ENCODE results near the gene DNAAF1. TPM values are rescaled to one million over a fixed set of nuclear protein-coding genes. Genes with fewer than 3 reads are reported as not detected.
"Not testable (repeated sequence)": the region's sequence is repeated elsewhere in the genome, so short reads cannot be mapped to it uniquely, and the experiment has no call there.

The DNAAF1 gene
- polyA plus RNA-seq, 1 donor (not counting 4 experiments of a cell fraction or from before 2014, with no cell fraction given): 0.01 TPM

- FAIRE-seq: no peak
- no peaks in the 10 kb centered on the region for H3K27me3 ChIP-seq (ENCODE audit: control insufficient read depth, extremely low read depth, insufficient read depth, low read length)
- H4K20me1 ChIP-seq (ENCODE audit: control insufficient read depth, extremely low read depth, insufficient read depth, low read length): no peaks in the 10 kb centered on the region
- H3K9me3 ChIP-seq (ENCODE audit: control insufficient read depth, low read depth, low read length): no peaks in the 10 kb centered on the region
- no peak overlapping the region for H3K27ac ChIP-seq (ENCODE audit: control insufficient read depth, insufficient read depth, low read length)
- H3K36me3 ChIP-seq (ENCODE audit: control insufficient read depth in 2 of 2, extremely low read depth in 1 of 2, insufficient read depth in 2 of 2, low read length in 2 of 2): no peaks in the 10 kb centered on the region
- H3K4me2 ChIP-seq (ENCODE audit: control insufficient read depth, extremely low read depth, insufficient read depth, low read depth, low read length): no peak overlapping the region
- TF ChIP-seq EZH2 (IDR thresholded peaks at IDR 0.05; ENCODE audit: low read length): no peak
- no peak for TF ChIP-seq CTCF (optimal IDR thresholded peaks at IDR 0.05 in 1 of 3, IDR thresholded peaks at IDR 0.05 in 1 of 3, conservative IDR thresholded peaks at IDR 0.05 in 1 of 3; ENCODE audit: extremely low read depth in 1 of 3, insufficient read depth in 2 of 3, low read length in 3 of 3)
- H3K4me1 ChIP-seq (ENCODE audit: control insufficient read depth, extremely low read depth, insufficient read depth, low read length): peaks cover 34% of the 10 kb centered on the region
- DNase-seq (ENCODE audit: low read depth, low spot score): no peak
- H3K9me1 ChIP-seq (ENCODE audit: control insufficient read depth, extremely low read depth, insufficient read depth, low read length): no peaks in the 10 kb centered on the region
- no peak overlapping the region for H3K4me3 ChIP-seq (ENCODE audit: control insufficient read depth in 2 of 3, extremely low read depth in 1 of 3, insufficient read depth in 2 of 3, low read depth in 1 of 3, low read length in 3 of 3)
- dilution Hi-C loops (cut with MboI; ENCODE audit: extremely low pct_ligation_motif_present, low sequenced_read_pairs): no loop called here
- H3K9ac ChIP-seq (ENCODE audit: control insufficient read depth, extremely low read depth, insufficient read depth, low read length): no peak overlapping the region
- H3K79me2 ChIP-seq (ENCODE audit: control insufficient read depth, insufficient read depth, low read length): no peaks in the 10 kb centered on the region
- no peak overlapping the region for H2AFZ ChIP-seq (ENCODE audit: control insufficient read depth, low read length)
Observed at GRCh38 chr16:84199097-84199496, 54.0 kb downstream of the DNAAF1 start.

DNA sequence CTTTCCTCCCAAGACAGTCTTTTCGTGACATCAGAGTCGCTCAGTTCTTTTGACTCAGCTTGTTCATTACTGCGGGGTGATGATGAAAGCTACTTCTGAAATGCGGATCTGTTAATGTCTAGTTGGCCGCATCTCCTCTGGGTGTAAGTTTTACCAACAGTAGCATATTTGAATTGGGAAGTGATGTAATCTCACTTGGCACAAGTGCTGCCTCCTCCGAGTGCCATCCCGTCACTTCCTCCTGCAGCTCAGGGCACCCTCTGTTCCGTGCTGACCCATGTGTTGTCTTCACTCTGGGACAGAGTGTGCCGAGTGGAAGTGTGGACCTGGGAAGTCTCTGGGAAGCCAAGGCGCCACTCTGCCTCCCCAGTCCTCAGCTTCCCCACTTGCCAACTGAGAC lies 54.8 kb downstream of the DNAAF1 start:
- dilution Hi-C loops (cut with MboI; ENCODE audit: extremely low pct_ligation_motif_present, low sequenced_read_pairs): no loop called here
- FAIRE-seq: no peak

GRCh38 chr16:84204551-84204950 lies 59.4 kb downstream of the DNAAF1 start:
- not testable (repeated sequence) for H3K9ac ChIP-seq (ENCODE audit: control insufficient read depth, extremely low read depth, insufficient read depth, low read length); FAIRE-seq

More for the DNA sequence above, 54.8 kb downstream of the DNAAF1 start:
- no peaks in the 10 kb centered on the region for H3K9me3 ChIP-seq (ENCODE audit: control insufficient read depth, low read depth, low read length)
- peaks cover 34% of the 10 kb centered on the region for H3K4me1 ChIP-seq (ENCODE audit: control insufficient read depth, extremely low read depth, insufficient read depth, low read length)
- H3K27ac ChIP-seq (ENCODE audit: control insufficient read depth, insufficient read depth, low read length): no peak overlapping the region
- H3K9me1 ChIP-seq (ENCODE audit: control insufficient read depth, extremely low read depth, insufficient read depth, low read length): no peaks in the 10 kb centered on the region
- no peaks in the 10 kb centered on the region for H3K36me3 ChIP-seq (ENCODE audit: control insufficient read depth in 2 of 2, extremely low read depth in 1 of 2, insufficient read depth in 2 of 2, low read length in 2 of 2)
- H2AFZ ChIP-seq (ENCODE audit: control insufficient read depth, low read length): peak overlapping the region; percentile 29
- no peaks in the 10 kb centered on the region for H3K27me3 ChIP-seq (ENCODE audit: control insufficient read depth, extremely low read depth, insufficient read depth, low read length)
- no peaks in the 10 kb centered on the region for H4K20me1 ChIP-seq (ENCODE audit: control insufficient read depth, extremely low read depth, insufficient read depth, low read length)
- H3K4me3 ChIP-seq (ENCODE audit: control insufficient read depth in 2 of 3, extremely low read depth in 1 of 3, insufficient read depth in 2 of 3, low read depth in 1 of 3, low read length in 3 of 3): no peak overlapping the region
- DNase-seq (ENCODE audit: low read depth, low spot score): no peak
- H3K9ac ChIP-seq (ENCODE audit: control insufficient read depth, extremely low read depth, insufficient read depth, low read length): no peak overlapping the region
- TF ChIP-seq CTCF (optimal IDR thresholded peaks at IDR 0.05 in 1 of 3, IDR thresholded peaks at IDR 0.05 in 1 of 3, conservative IDR thresholded peaks at IDR 0.05 in 1 of 3; ENCODE audit: extremely low read depth in 1 of 3, insufficient read depth in 2 of 3, low read length in 3 of 3): no peak
- TF ChIP-seq EZH2 (IDR thresholded peaks at IDR 0.05; ENCODE audit: low read length): no peak
- H3K79me2 ChIP-seq (ENCODE audit: control insufficient read depth, insufficient read depth, low read length): no peaks in the 10 kb centered on the region
- peak overlapping the region; percentile 19 for H3K4me2 ChIP-seq (ENCODE audit: control insufficient read depth, extremely low read depth, insufficient read depth, low read depth, low read length)

GRCh38 chr16:84205123-84205522 lies 60.0 kb downstream of the DNAAF1 start:
- FAIRE-seq; H4K20me1 ChIP-seq (ENCODE audit: control insufficient read depth, extremely low read depth, insufficient read depth, low read length); H3K36me3 ChIP-seq (ENCODE audit: control insufficient read depth in 2 of 2, extremely low read depth in 1 of 2, insufficient read depth in 2 of 2, low read length in 2 of 2); H3K79me2 ChIP-seq (ENCODE audit: control insufficient read depth, insufficient read depth, low read length); H3K4me1 ChIP-seq (ENCODE audit: control insufficient read depth, extremely low read depth, insufficient read depth, low read length); H3K27me3 ChIP-seq (ENCODE audit: control insufficient read depth, extremely low read depth, insufficient read depth, low read length); dilution Hi-C loops (cut with MboI; ENCODE audit: extremely low pct_ligation_motif_present, low sequenced_read_pairs); H3K9ac ChIP-seq (ENCODE audit: control insufficient read depth, extremely low read depth, insufficient read depth, low read length); DNase-seq (ENCODE audit: low read depth, low spot score); H3K4me2 ChIP-seq (ENCODE audit: control insufficient read depth, extremely low read depth, insufficient read depth, low read depth, low read length); H3K27ac ChIP-seq (ENCODE audit: control insufficient read depth, insufficient read depth, low read length); H3K9me3 ChIP-seq (ENCODE audit: control insufficient read depth, low read depth, low read length); H2AFZ ChIP-seq (ENCODE audit: control insufficient read depth, low read length); H3K9me1 ChIP-seq (ENCODE audit: control insufficient read depth, extremely low read depth, insufficient read depth, low read length); H3K4me3 ChIP-seq (ENCODE audit: control insufficient read depth in 2 of 3, extremely low read depth in 1 of 3, insufficient read depth in 2 of 3, low read depth in 1 of 3, low read length in 3 of 3): not testable (repeated sequence)

More at GRCh38 chr16:84204551-84204950, 59.4 kb downstream of the DNAAF1 start:
- H2AFZ ChIP-seq (ENCODE audit: control insufficient read depth, low read length); H3K36me3 ChIP-seq (ENCODE audit: control insufficient read depth in 2 of 2, extremely low read depth in 1 of 2, insufficient read depth in 2 of 2, low read length in 2 of 2); H3K27me3 ChIP-seq (ENCODE audit: control insufficient read depth, extremely low read depth, insufficient read depth, low read length); H3K4me3 ChIP-seq (ENCODE audit: control insufficient read depth in 2 of 3, extremely low read depth in 1 of 3, insufficient read depth in 2 of 3, low read depth in 1 of 3, low read length in 3 of 3); H3K27ac ChIP-seq (ENCODE audit: control insufficient read depth, insufficient read depth, low read length); DNase-seq (ENCODE audit: low read depth, low spot score); H3K9me1 ChIP-seq (ENCODE audit: control insufficient read depth, extremely low read depth, insufficient read depth, low read length); H3K4me1 ChIP-seq (ENCODE audit: control insufficient read depth, extremely low read depth, insufficient read depth, low read length); dilution Hi-C loops (cut with MboI; ENCODE audit: extremely low pct_ligation_motif_present, low sequenced_read_pairs); H3K9me3 ChIP-seq (ENCODE audit: control insufficient read depth, low read depth, low read length); H4K20me1 ChIP-seq (ENCODE audit: control insufficient read depth, extremely low read depth, insufficient read depth, low read length); H3K79me2 ChIP-seq (ENCODE audit: control insufficient read depth, insufficient read depth, low read length); H3K4me2 ChIP-seq (ENCODE audit: control insufficient read depth, extremely low read depth, insufficient read depth, low read depth, low read length): not testable (repeated sequence)

Measured in keratinocyte (primary cell).